HG02970 (cell line): Measurements from ENCODE around the gene TSPO.
"Not testable (repeated sequence)": the region's sequence is repeated elsewhere in the genome, so short reads cannot be mapped to it uniquely, and the experiment has no call there.

Source experiments
- ATAC-seq: cut with Tn5 transposase; IDR thresholded peaks from one replicate; pipeline ENCODE4 v1.9.1; 2021; ENCODE audit warnings: mild to moderate bottlenecking, moderate library complexity, moderate number of reproducible peaks; ENCODE audit not compliant: unreplicated experiment, low FRiP score

TSPO gene

DNA sequence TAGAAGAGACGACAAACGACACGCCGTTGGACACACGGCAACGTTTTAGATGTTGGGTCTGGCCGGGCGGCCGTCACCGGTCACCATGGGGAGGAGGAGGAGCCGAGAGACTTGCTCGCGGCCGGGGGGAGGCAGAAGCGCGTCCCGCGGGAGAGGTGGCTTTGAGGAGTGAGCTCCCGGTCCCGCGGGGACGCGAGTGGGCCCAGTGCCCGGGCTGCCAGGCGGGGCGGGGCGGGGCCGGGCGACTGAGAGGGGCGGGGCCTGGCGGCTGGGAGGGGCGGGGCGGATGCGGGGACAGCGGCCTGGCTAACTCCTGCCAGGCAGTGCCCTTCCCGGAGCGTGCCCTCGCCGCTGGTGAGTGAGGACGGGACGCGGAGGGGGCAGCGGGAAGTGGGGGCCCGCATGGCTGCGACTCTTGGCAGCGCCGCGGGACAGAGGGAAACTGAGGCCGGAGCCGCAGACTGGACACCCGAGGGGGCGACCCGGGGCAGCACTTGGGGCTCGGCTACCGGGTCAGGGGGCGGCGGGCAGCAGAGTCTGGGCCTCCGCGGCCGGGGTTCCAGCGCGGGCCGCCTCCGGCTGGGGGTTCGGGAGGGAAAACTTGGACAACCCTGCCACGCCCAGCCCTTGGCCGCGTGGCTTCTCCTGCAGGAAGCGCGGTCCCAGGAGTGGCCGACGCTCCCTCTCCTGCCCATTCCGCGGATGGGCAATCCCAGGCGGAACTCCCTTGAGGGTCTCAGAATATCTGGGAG is at the start of gene TSPO:
TSPO (plus strand) TSS at position 309 of the 752 bp plus-strand sequence. CDS start 7,680 bp downstream, outside the sequence.
- no peak for ATAC-seq

DNA sequence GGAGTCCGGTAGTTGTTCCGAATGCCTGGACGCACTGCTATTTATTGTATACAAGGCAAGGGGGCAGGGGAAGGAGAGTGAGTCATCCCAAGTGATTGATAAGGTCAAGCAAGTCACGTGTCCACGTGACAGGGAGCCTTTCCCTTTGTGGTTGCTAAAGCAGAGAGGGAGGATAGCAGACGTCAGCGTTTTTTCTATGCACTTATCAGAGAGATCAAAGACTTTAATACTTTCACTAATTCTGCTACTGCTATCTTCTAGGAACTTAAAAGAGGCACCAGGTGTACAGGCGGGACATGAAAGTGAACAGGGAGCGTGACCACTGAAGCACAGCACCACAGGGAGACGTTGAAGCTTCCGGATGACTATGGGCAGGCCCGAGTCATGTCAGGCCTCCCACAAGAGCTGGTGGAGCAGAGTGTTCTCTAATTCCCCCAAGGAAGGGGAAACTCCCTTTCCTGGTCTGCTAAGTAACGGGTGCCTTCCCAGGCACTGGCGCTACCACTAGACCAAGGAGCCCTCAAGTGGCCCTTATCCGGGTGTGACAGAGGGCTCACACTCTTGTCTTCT is 47.2 kb upstream of the TSPO start:
- not testable (repeated sequence) for ATAC-seq

DNA sequence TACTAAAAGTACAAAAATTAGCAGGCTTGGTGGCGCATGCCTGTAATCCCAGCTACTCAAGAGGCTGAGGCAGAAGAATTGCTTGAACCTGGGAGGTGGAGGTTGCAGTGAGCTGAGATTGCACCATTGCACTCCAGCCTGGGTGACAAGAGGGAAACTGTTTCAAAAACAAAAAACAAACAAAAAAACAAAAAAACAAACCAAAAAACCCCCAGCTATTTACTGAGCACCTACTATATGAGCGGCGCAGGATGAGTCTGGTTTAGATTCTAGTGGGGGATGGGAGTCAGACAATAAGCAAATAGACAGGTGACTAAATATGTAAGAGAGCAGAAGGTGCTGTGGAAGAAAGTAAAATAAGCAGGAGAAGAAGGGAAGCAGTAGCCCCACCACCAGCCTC is 46.4 kb upstream of the TSPO start:
- not testable (repeated sequence) for ATAC-seq

DNA sequence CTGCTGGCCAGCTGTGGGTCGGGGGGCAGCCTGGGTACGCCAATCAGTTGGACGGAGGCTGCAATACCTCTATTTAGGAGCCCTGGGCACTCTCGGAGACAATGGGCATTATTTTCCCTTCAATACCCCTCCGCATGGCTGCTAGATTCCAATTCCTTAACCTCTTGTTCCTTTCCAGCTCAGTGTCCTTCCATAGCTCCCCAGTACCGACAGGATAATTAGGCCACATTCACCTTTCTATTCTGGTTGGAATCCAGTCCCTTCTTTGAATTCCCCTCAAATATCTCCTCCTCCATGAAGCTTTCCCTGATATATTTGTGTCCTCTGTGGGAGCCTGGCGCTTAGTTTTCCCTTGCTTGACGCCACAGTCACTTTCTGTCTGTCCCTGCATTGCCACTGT is 45.1 kb upstream of the TSPO start:
- ATAC-seq: no peak

GRCh38 chr22:43109511-43109910 is 41.8 kb upstream of the TSPO start:
- no peak for ATAC-seq

- no peak for ATAC-seq
Measured at GRCh38 chr22:43109921-43110443, 41.4 kb upstream of the TSPO start.

- no peak for ATAC-seq
Measured at GRCh38 chr22:43110444-43110926, 40.9 kb upstream of the TSPO start, which contains the start of gene BIK. TSS of gene BIK (plus strand) at chr22:43110750. CDS start at chr22:43124023, 13,273 bp downstream.

GRCh38 chr22:43110927-43111623 is 40.3 kb upstream of the TSPO start:
- no peak for ATAC-seq

DNA sequence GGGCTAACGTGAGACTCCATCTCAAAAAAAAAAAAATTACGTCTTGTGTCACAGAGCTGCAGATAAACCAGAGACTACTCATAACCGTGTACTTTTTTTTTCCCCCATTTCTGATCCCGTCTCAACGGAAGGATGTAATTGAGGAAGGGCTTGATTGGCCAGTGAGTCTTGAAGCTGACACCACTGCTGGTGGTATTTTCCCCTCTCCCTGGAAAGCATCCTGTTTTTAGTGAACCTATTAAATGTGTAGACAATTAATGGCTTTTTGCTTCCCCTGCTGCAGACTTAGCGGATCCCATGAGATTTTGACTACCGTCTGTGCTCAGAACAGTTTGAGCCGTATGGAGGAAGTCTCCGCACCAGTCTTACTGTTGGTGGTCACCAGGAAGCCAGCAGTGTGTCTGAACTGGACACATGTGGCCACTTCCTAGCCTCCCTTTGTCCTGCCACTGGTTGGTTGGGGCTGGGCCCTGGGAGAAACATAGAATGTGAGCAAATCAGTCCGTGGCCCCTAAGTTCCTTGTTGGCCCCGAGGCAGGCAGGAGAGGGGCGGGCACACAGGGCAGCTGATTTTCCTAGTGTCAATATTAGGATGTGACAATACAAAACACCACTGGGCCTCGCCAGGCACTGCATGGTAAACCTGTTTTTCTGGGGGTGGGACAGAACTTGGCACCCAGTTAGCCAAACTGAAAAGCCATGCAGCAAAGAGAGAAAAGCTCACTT is 37.7 kb upstream of the TSPO start:
- no peak for ATAC-seq

- ATAC-seq: no peak
Measured at GRCh38 chr22:43114958-43115357, 36.4 kb upstream of the TSPO start.

DNA sequence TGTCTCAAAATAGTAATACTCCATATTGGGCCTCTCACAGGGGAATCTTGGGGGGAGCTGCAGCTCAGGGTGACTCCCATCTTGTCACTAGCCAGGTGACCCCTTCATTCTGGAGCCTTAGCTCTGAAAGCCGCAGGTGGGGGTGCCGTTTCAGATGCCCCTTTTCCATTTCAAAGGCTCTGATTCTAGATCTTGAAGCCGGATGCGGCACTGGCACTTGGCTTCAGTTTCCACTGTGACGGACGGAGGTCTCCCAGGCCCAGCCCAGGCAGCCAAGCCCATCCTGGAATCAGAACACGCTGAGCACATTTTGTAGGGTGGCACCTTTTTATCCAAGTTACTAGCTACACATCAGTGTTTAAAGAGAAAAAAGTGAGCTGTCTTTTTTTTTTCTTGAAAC is 34.4 kb upstream of the TSPO start:
- no peak for ATAC-seq

GRCh38 chr22:43118024-43118849 is 33.1 kb upstream of the TSPO start:
- ATAC-seq: no peak

- no peak for ATAC-seq
Measured at GRCh38 chr22:43118953-43119458, 32.4 kb upstream of the TSPO start.

- no peak for ATAC-seq
Measured at GRCh38 chr22:43126501-43127165, 24.7 kb upstream of the TSPO start.

DNA sequence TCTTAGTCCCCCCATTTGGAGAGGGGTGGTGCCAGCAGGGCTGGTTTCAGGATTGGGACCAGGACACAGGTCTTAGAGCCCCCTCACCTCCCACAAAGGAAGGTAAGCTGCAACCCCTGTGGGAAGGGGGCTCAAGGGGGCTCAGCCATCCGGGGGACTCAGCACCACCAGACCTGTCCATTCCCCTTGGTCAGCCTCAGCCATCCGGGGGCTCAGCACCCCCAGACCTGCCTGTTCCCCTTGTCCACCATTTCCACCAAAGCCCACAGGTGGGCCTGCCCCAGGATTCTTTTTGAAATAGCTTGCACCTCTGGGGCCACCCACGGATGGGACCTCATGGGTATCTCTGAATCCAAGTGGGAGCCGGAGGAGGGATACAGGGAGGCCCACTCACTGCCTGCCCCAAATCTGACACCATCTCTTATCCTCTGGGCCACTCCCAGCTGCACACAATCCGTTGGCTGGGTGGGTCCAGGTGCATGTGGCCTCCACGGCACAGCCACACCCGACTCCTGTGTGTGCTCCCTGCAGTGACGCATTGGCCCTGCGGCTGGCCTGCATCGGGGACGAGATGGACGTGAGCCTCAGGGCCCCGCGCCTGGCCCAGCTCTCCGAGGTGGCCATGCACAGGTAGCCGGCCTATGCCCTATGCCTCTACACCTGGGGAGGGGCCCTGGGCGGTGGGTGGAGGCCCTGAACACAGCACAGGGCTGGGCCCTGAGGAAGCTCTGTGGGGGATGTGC is 24.0 kb upstream of the TSPO start:
- no peak for ATAC-seq

GRCh38 chr22:43128116-43128515 is 23.2 kb upstream of the TSPO start:
- no peak for ATAC-seq

- ATAC-seq: no peak
Measured at GRCh38 chr22:43128928-43129424, 22.4 kb upstream of the TSPO start.
